Mucosa of rectum (tissue), 2 donors: ENCODE measurements around the gene ZNF511.
A peak's percentile ranks its signal among the peaks of the same experiment; 100 is the strongest.

Experiments used
- H3K27ac ChIP-seq, 2 donors: one replicate each; pipeline ENCODE4 v1.7.0; 2013; ENCODE audit warnings: inconsistent platforms in 2 of 2, low read depth in 2 of 2, low read length in 2 of 2
- H3K27me3 ChIP-seq, 2 donors: one replicate each; pipeline ENCODE4 v1.7.0; 2013; ENCODE audit warnings: low read length in 2 of 2; ENCODE audit not compliant: control insufficient read depth in 2 of 2, insufficient read depth in 2 of 2
- H3K36me3 ChIP-seq, 2 donors: one replicate each; pipeline ENCODE4 v1.7.0; 2013; ENCODE audit warnings: low read length in 2 of 2; ENCODE audit not compliant: control insufficient read depth in 2 of 2, insufficient read depth in 2 of 2
- H3K4me1 ChIP-seq, 2 donors: one replicate each; pipeline ENCODE4 v1.7.0; 2013; ENCODE audit warnings: low read length in 2 of 2, mild to moderate bottlenecking in 1 of 2; ENCODE audit not compliant: control insufficient read depth in 2 of 2, insufficient read depth in 2 of 2
- H3K4me3 ChIP-seq, 2 donors: one replicate each; pipeline ENCODE4 v1.7.0; 2013; ENCODE audit warnings: low read length in 2 of 2
- H3K9ac ChIP-seq, 2 donors: one replicate each; pipeline ENCODE4 v1.7.0; 2013; ENCODE audit warnings: low read length in 2 of 2, low read depth in 1 of 2, mild to moderate bottlenecking in 1 of 2
- H3K9me3 ChIP-seq, 2 donors: one replicate each; pipeline ENCODE4 v1.7.0; 2013; ENCODE audit warnings: low read length in 2 of 2; ENCODE audit not compliant: control insufficient read depth in 2 of 2
- donor health status: healthy.
- donor health status: Normal muscosa, but diverticular disease.

The ZNF511 gene

GRCh38 chr10:133358162-133358924, 49.6 kb downstream of the ZNF511 start:
- Histone ChIP-seq H3K4me1 (peaks cover 18 to 25% of the 10 kb centered on the region in 2 donors), H3K27me3 (no peaks in the 10 kb centered on the region), H3K9ac (no peak overlapping the region), H3K27ac (no peak overlapping the region), H3K36me3 (peaks cover 10 to 16% of the 10 kb centered on the region in 2 donors), H3K9me3 (no peaks in the 10 kb centered on the region), H3K4me3 (no peak overlapping the region)

- Histone ChIP-seq H3K9me3 (no peaks in the 10 kb centered on the region), H3K27me3 (no peaks in the 10 kb centered on the region), H3K4me1 (peaks cover 18 to 25% of the 10 kb centered on the region in 2 donors), H3K27ac (no peak overlapping the region), H3K4me3 (no peak overlapping the region), H3K36me3 (peaks cover 10 to 16% of the 10 kb centered on the region in 2 donors), H3K9ac (no peak overlapping the region)
Observed at GRCh38 chr10:133358925-133359310, 50.2 kb downstream of the ZNF511 start.

GRCh38 chr10:133359554-133359971, 50.8 kb downstream of the ZNF511 start:
- H3K27me3 ChIP-seq = no peaks in the 10 kb centered on the region
- peaks cover 18 to 27% of the 10 kb centered on the region in 2 donors for H3K4me1 ChIP-seq
- no peak overlapping the region for H3K4me3 ChIP-seq
- no peak overlapping the region for H3K9ac ChIP-seq
- H3K9me3 ChIP-seq = no peaks in the 10 kb centered on the region
- peaks cover 10 to 18% of the 10 kb centered on the region in 2 donors for H3K36me3 ChIP-seq
- H3K27ac ChIP-seq = peak overlapping the region; percentile 0 to 5

GRCh38 chr10:133359972-133360610, 51.4 kb downstream of the ZNF511 start:
- Histone ChIP-seq H3K9ac (no peak overlapping the region), H3K9me3 (no peaks in the 10 kb centered on the region), H3K4me3 (no peak overlapping the region), H3K27me3 (no peaks in the 10 kb centered on the region), H3K36me3 (peaks cover 10 to 23% of the 10 kb centered on the region in 2 donors), H3K27ac (peak overlapping the region in 1 of 2 donors; percentile 5), H3K4me1 (peaks cover 20 to 32% of the 10 kb centered on the region in 2 donors)

- Histone ChIP-seq H3K36me3 (peaks cover 20 to 34% of the 10 kb centered on the region in 2 donors), H3K27me3 (no peaks in the 10 kb centered on the region), H3K4me1 (peaks cover 25 to 39% of the 10 kb centered on the region in 2 donors), H3K9ac (no peak overlapping the region), H3K4me3 (no peak overlapping the region), H3K9me3 (no peaks in the 10 kb centered on the region), H3K27ac (no peak overlapping the region)
Observed at GRCh38 chr10:133361227-133361626, 52.5 kb downstream of the ZNF511 start.

- H3K4me3 ChIP-seq = no peak overlapping the region
- peaks cover 23 to 40% of the 10 kb centered on the region in 2 donors for H3K36me3 ChIP-seq
- no peaks in the 10 kb centered on the region for H3K9me3 ChIP-seq
- no peak overlapping the region for H3K27ac ChIP-seq
- no peak overlapping the region for H3K9ac ChIP-seq
- no peaks in the 10 kb centered on the region for H3K27me3 ChIP-seq
- H3K4me1 ChIP-seq = peaks cover 19 to 32% of the 10 kb centered on the region in 2 donors
Observed at GRCh38 chr10:133361773-133362441, 53.2 kb downstream of the ZNF511 start.
